ENCODE measurements around the gene RABAC1. TPM values are rescaled to one million over a fixed set of nuclear protein-coding genes. Genes with fewer than 3 reads are reported as not detected.

RABAC1 gene
- polyA plus RNA-seq, 1 donor (not counting 4 experiments of a cell fraction or from before 2014, with no cell fraction given) = 107 TPM

DNA sequence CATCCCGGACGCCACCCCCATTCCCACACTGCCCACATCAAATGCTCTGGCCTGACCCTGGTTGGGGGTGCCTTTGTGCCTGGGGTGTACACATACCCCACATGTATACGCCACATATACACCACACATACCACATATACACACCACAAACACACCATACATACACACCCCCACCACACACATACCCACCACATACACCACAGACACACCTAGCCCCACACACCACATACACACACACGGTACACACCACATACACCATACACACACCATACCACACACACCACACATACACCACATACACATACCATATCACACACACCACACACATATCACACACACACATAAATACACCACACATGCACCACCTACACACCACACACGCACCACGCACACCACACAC lies 41.0 kb downstream of the RABAC1 start:
- TF ChIP-seq, protein P1, sequence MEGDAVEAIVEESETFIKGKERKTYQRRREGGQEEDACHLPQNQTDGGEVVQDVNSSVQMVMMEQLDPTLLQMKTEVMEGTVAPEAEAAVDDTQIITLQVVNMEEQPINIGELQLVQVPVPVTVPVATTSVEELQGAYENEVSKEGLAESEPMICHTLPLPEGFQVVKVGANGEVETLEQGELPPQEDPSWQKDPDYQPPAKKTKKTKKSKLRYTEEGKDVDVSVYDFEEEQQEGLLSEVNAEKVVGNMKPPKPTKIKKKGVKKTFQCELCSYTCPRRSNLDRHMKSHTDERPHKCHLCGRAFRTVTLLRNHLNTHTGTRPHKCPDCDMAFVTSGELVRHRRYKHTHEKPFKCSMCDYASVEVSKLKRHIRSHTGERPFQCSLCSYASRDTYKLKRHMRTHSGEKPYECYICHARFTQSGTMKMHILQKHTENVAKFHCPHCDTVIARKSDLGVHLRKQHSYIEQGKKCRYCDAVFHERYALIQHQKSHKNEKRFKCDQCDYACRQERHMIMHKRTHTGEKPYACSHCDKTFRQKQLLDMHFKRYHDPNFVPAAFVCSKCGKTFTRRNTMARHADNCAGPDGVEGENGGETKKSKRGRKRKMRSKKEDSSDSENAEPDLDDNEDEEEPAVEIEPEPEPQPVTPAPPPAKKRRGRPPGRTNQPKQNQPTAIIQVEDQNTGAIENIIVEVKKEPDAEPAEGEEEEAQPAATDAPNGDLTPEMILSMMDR (optimal IDR thresholded peaks at IDR 0.05 in 1 of 3, IDR thresholded peaks at IDR 0.05 in 1 of 3, conservative IDR thresholded peaks at IDR 0.05 in 1 of 3; ENCODE audit: extremely low read depth in 1 of 3, insufficient read depth in 2 of 3, low read length in 3 of 3) = no peak
- no peak for TF ChIP-seq EZH2 (IDR thresholded peaks at IDR 0.05; ENCODE audit: low read length)
- H3K4me1 ChIP-seq (ENCODE audit: control insufficient read depth, extremely low read depth, insufficient read depth, low read length) = no peaks in the 10 kb centered on the region
- H3K36me3 ChIP-seq (ENCODE audit: control insufficient read depth in 2 of 2, extremely low read depth in 1 of 2, insufficient read depth in 2 of 2, low read length in 2 of 2) = no peaks in the 10 kb centered on the region
- no peak overlapping the region for H2AFZ ChIP-seq (ENCODE audit: control insufficient read depth, low read length)
- H3K9ac ChIP-seq (ENCODE audit: control insufficient read depth, extremely low read depth, insufficient read depth, low read length) = no peak overlapping the region
- peaks cover 8% of the 10 kb centered on the region for H3K9me3 ChIP-seq (ENCODE audit: control insufficient read depth, low read depth, low read length)
- peaks cover 80% of the 10 kb centered on the region for H3K27me3 ChIP-seq (ENCODE audit: control insufficient read depth, extremely low read depth, insufficient read depth, low read length)
- DNase-seq (ENCODE audit: low read depth, low spot score) (no peak), FAIRE-seq (no peak)
- H3K9me1 ChIP-seq (ENCODE audit: control insufficient read depth, extremely low read depth, insufficient read depth, low read length) = no peaks in the 10 kb centered on the region
- H3K4me3 ChIP-seq (ENCODE audit: control insufficient read depth in 2 of 3, extremely low read depth in 1 of 3, insufficient read depth in 2 of 3, low read depth in 1 of 3, low read length in 3 of 3) = no peak overlapping the region
- H3K4me2 ChIP-seq (ENCODE audit: control insufficient read depth, extremely low read depth, insufficient read depth, low read depth, low read length) = no peak overlapping the region
- H3K27ac ChIP-seq (ENCODE audit: control insufficient read depth, insufficient read depth, low read length) = no peak overlapping the region
- H4K20me1 ChIP-seq (ENCODE audit: control insufficient read depth, extremely low read depth, insufficient read depth, low read length) = no peaks in the 10 kb centered on the region
- dilution Hi-C loops (cut with MboI; ENCODE audit: extremely low pct_ligation_motif_present, low sequenced_read_pairs) = no loop called here
- no peaks in the 10 kb centered on the region for H3K79me2 ChIP-seq (ENCODE audit: control insufficient read depth, insufficient read depth, low read length)

DNA sequence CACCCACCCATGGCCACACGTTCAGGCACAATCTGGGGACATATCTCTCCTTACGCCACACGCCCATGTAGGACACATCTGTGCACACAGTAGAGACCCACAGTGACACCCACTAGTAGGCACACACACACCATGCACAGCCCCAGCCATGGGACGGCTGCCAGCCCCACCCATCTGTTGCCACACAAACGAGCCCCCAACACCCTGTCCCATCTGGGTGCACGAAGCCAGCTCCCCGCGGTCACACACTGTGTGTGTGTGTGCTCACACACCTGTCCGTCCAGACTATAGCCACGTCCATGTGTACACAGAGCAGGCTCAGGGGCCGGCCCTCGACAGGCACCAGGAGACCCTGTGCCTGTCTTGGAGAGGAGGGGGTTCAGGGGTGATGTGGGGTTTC lies 41.4 kb downstream of the RABAC1 start:
- no peak overlapping the region for H3K4me2 ChIP-seq (ENCODE audit: control insufficient read depth, extremely low read depth, insufficient read depth, low read depth, low read length)
- no peaks in the 10 kb centered on the region for H3K9me1 ChIP-seq (ENCODE audit: control insufficient read depth, extremely low read depth, insufficient read depth, low read length)
- no peak overlapping the region for H3K9ac ChIP-seq (ENCODE audit: control insufficient read depth, extremely low read depth, insufficient read depth, low read length)
- no peak for FAIRE-seq
- no peaks in the 10 kb centered on the region for H3K79me2 ChIP-seq (ENCODE audit: control insufficient read depth, insufficient read depth, low read length)
- no peak overlapping the region for H3K4me3 ChIP-seq (ENCODE audit: control insufficient read depth in 2 of 3, extremely low read depth in 1 of 3, insufficient read depth in 2 of 3, low read depth in 1 of 3, low read length in 3 of 3)
- no peak for DNase-seq (ENCODE audit: low read depth, low spot score)
- H3K27ac ChIP-seq (ENCODE audit: control insufficient read depth, insufficient read depth, low read length) = no peak overlapping the region
- dilution Hi-C loops (cut with MboI; ENCODE audit: extremely low pct_ligation_motif_present, low sequenced_read_pairs) = no loop called here
- H3K36me3 ChIP-seq (ENCODE audit: control insufficient read depth in 2 of 2, extremely low read depth in 1 of 2, insufficient read depth in 2 of 2, low read length in 2 of 2) = no peaks in the 10 kb centered on the region
- H3K27me3 ChIP-seq (ENCODE audit: control insufficient read depth, extremely low read depth, insufficient read depth, low read length) = peaks cover 80% of the 10 kb centered on the region
- no peak overlapping the region for H2AFZ ChIP-seq (ENCODE audit: control insufficient read depth, low read length)
- no peaks in the 10 kb centered on the region for H4K20me1 ChIP-seq (ENCODE audit: control insufficient read depth, extremely low read depth, insufficient read depth, low read length)
- peaks cover 8% of the 10 kb centered on the region for H3K9me3 ChIP-seq (ENCODE audit: control insufficient read depth, low read depth, low read length)
- TF ChIP-seq, protein P1 (optimal IDR thresholded peaks at IDR 0.05 in 1 of 3, IDR thresholded peaks at IDR 0.05 in 1 of 3, conservative IDR thresholded peaks at IDR 0.05 in 1 of 3; ENCODE audit: extremely low read depth in 1 of 3, insufficient read depth in 2 of 3, low read length in 3 of 3) = no peak
- no peak for TF ChIP-seq EZH2 (IDR thresholded peaks at IDR 0.05; ENCODE audit: low read length)
- no peaks in the 10 kb centered on the region for H3K4me1 ChIP-seq (ENCODE audit: control insufficient read depth, extremely low read depth, insufficient read depth, low read length)

Data from keratinocyte (primary cell).